Keratinocyte (primary cell): ENCODE results near the gene R3HDM1.

Experiments
- EZH2 ChIP-seq: IDR thresholded peaks from one replicate; pipeline ENCODE4 v1.6.1; 2012; ENCODE audit warnings: inconsistent platforms, mild to moderate bottlenecking, low read length, moderate library complexity
- TF ChIP-seq, protein P1 (sequence below), 3 experiments: IDR thresholded peaks in 1 of 3; conservative IDR thresholded peaks in 1 of 3; optimal IDR thresholded peaks in 1 of 3; 2 replicates in 2 of 3; 3 replicates in 1 of 3; pipeline versions ENCODE3 to v1.5.1; 2011; ENCODE audit warnings: low read length in 3 of 3, mild to moderate bottlenecking in 3 of 3, moderate library complexity in 2 of 3, control low read depth in 1 of 3, inconsistent platforms in 1 of 3; ENCODE audit not compliant: insufficient read depth in 2 of 3; ENCODE audit errors: extremely low read depth in 1 of 3

DNA sequence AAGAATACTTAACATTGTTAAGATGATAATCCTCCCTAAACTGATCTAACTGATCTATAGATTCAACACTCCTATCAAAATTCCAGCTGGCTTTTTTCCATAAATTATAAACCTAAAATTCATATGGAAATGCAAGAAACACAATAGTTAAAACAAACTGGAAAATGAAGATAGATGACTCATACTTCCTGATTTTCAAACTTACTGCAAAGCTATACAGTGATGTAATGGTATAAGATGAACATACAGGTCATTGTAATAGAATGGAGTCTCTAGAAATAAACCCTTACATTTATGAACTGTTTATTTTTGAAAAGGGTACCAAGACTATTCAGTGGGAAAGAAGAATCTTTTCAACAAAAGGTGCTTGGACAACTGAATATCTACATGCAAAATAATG lies 242.6 kb downstream of the R3HDM1 start:
- TF ChIP-seq, protein P1, sequence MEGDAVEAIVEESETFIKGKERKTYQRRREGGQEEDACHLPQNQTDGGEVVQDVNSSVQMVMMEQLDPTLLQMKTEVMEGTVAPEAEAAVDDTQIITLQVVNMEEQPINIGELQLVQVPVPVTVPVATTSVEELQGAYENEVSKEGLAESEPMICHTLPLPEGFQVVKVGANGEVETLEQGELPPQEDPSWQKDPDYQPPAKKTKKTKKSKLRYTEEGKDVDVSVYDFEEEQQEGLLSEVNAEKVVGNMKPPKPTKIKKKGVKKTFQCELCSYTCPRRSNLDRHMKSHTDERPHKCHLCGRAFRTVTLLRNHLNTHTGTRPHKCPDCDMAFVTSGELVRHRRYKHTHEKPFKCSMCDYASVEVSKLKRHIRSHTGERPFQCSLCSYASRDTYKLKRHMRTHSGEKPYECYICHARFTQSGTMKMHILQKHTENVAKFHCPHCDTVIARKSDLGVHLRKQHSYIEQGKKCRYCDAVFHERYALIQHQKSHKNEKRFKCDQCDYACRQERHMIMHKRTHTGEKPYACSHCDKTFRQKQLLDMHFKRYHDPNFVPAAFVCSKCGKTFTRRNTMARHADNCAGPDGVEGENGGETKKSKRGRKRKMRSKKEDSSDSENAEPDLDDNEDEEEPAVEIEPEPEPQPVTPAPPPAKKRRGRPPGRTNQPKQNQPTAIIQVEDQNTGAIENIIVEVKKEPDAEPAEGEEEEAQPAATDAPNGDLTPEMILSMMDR (optimal IDR thresholded peaks at IDR 0.05 in 1 of 3, IDR thresholded peaks at IDR 0.05 in 1 of 3, conservative IDR thresholded peaks at IDR 0.05 in 1 of 3; ENCODE audit: extremely low read depth in 1 of 3, insufficient read depth in 2 of 3, low read length in 3 of 3), result no peak
- no peak for TF ChIP-seq EZH2
